Esophagus muscularis mucosa (tissue), 4 donors: ENCODE data around the gene PURA. TPM values are rescaled to one million over a fixed set of nuclear protein-coding genes. Genes with fewer than 3 reads are reported as not detected.

Source experiments
- DNase-seq: peaks from one replicate; pipeline ENCODE4 v3.0.0-alpha.2; 2017; ENCODE audit errors: extremely low spot score
- H3K27ac ChIP-seq, 4 donors: fragments of 200-600 bp; sonication (generic); replicated peaks in 1 of 4; 1 replicate in 3 of 4; 2 replicates in 1 of 4; pipeline ENCODE4 v1.5.1; 2016 to 2019; ENCODE audit warnings: mild to moderate bottlenecking in 1 of 4
- H3K27me3 ChIP-seq, 4 donors: fragments of 200-600 bp; sonication (generic); one replicate each; pipeline versions ENCODE4 v1.5.1 to v1.6.0; 2016 to 2019
- H3K36me3 ChIP-seq, 4 donors: fragments of 200-600 bp; sonication (generic); one replicate each; pipeline ENCODE4 v1.5.1; 2016 to 2019
- H3K4me1 ChIP-seq, 4 donors: fragments of 200-600 bp; sonication (generic); one replicate each; pipeline ENCODE4 v1.5.1; 2016 to 2019
- H3K4me3 ChIP-seq, 4 donors: fragments of 200-600 bp; sonication (generic); 1 replicate in 2 of 4; 2 replicates in 2 of 4; pipeline ENCODE4 v1.5.1; 2016 to 2019; ENCODE audit warnings: mild to moderate bottlenecking in 4 of 4, moderate library complexity in 1 of 4
- H3K9me3 ChIP-seq, 4 donors: fragments of 200-600 bp; sonication (generic); 1 replicate in 3 of 4; 2 replicates in 1 of 4; pipeline ENCODE4 v1.5.1; 2016 to 2019
- CTCF ChIP-seq, 3 experiments: fragments of 200-600 bp in 2 of 3; fragments of 450-650 bp in 1 of 3; sonication (generic) in 2 of 3; IDR thresholded peaks; one replicate each; pipeline ENCODE4 v1.5.1; 2017 to 2019; ENCODE audit warnings: antibody characterized with exemption in 3 of 3, mild to moderate bottlenecking in 2 of 3, moderate library complexity in 1 of 3
- EP300 ChIP-seq: sonication (generic); formaldehyde crosslinking; IDR thresholded peaks from one replicate; pipeline ENCODE4 v1.6.1; 2017; ENCODE audit warnings: antibody characterized with exemption
- POLR2A ChIP-seq: fragments of 450-650 bp; IDR thresholded peaks from one replicate; pipeline ENCODE4 v1.6.1; 2017; ENCODE audit warnings: antibody characterized with exemption, moderate library complexity, mild to moderate bottlenecking, low read depth
- POLR2AphosphoS5 ChIP-seq, 2 donors: sonication (generic); formaldehyde crosslinking; IDR thresholded peaks; one replicate each; pipeline ENCODE4 v1.6.1; 2017; ENCODE audit warnings: antibody characterized with exemption in 2 of 2
- WGBS: methylation state at CpG from one replicate; pipeline ENCODE4 v1.1.5; 2018; 5-methylcytosine and 5-hydroxymethylcytosine counted together
- intact Hi-C: fragments of 100-400 bp; cut with DNase I; formaldehyde crosslinking; loops from one replicate; pipeline ENCODE4 v1.15.1; 2023
- total RNA-seq, 4 donors: library from RNA; depleted of rRNA; stranded (reverse); fragments of >200 nt; gene quantifications; one replicate each; pipeline versions ENCODE4 v1.1.0 to v1.2.1, GENCODE V29; 2016

PURA gene
- total RNA-seq, 4 donors from 2014 or later = 31.8 to 46.5 (median 43.5) TPM

- under 1% methylated on average over 38 of the region's 88 CpGs for WGBS
- H3K9me3 ChIP-seq = no peaks in the 10 kb centered on the region
- H3K4me1 ChIP-seq = peaks cover 23 to 59% (median 50%) of the 10 kb centered on the region in 4 donors
- intact Hi-C loops = loop anchor here (5.0 kb wide), 1 partner anchor 40 kb away; no protein-coding TSS in a partner anchor
- TF ChIP-seq POLR2AphosphoS5 (IDR thresholded peaks at IDR 0.05) (peak; percentile 88 to 95), CTCF (IDR thresholded peaks at IDR 0.05) (peak in 2 of 3 experiments; percentile 22 to 34), EP300 (no peak), POLR2A (peak; percentile 72)
- H3K27me3 ChIP-seq = no peaks in the 10 kb centered on the region
- H3K36me3 ChIP-seq = no peaks in the 10 kb centered on the region
- peak overlapping the region; percentile 97 to 99 (median 97) for H3K27ac ChIP-seq
- peak overlapping the region; percentile 73 to 82 (median 74) for H3K4me3 ChIP-seq
- peak; percentile 96 for DNase-seq
Observed at GRCh38 chr5:140107312-140108092, 6.4 kb upstream of the PURA start.

DNA sequence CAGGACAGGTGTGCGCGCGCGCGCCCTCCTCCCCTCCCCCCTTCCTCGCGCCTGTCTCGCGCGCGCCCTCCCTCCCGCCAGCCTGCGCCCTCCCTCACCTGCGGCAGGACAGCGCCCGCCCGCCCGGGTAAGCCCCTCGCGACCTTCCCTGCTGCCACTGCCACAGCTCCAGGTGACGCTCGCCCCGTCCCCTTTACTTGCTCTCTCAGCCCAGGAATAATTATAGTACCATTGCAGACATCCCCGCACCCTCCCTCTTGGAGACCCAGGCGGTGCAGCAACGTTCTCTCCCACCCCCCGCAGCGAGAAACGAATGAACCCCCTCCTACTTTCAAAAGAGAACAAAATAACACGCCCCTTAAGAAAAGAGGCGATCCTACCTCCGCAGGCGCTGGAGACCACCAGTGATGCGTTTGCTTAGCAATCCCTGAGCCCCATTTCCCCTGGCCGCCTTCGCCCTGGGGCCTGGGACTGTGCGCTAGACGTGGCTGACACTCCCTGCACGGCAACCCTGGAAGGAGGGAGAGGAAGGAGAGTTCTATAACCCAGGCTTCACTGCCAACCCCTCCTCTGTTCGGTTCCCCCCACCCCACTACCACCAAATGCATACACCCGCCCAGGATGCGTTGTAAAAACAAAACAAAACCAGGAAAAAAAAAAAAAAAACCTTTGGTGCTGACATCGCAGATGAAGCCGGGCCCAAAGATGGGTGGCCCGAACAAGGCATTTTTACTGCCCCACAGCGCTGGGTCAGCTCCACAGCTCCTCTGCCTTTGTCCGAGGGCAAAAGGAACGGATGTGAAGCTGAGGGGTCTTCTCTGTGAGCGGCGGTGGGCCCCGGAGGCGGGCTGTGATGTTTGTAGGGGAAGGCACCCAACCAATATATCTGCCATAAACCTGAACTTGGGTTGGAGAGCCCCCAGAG lies 5.6 kb upstream of the PURA start:
- 3% methylated on average over 47 of the region's 52 CpGs for WGBS
- TF ChIP-seq EP300 = no peak
- TF ChIP-seq POLR2A = no peak
- no peak for TF ChIP-seq POLR2AphosphoS5 (IDR thresholded peaks at IDR 0.05)
- no peak for TF ChIP-seq CTCF (IDR thresholded peaks at IDR 0.05)
- H3K27ac ChIP-seq = peak overlapping the region; percentile 97 to 99 (median 97)
- intact Hi-C loops = loop anchor here (5.0 kb wide), 1 partner anchor 39 kb away; no protein-coding TSS in a partner anchor
- H3K9me3 ChIP-seq = no peaks in the 10 kb centered on the region
- no peak for DNase-seq
- peak overlapping the region; percentile 73 to 82 (median 74) for H3K4me3 ChIP-seq
- H3K4me1 ChIP-seq = peaks cover 31 to 67% (median 58%) of the 10 kb centered on the region in 4 donors
- H3K27me3 ChIP-seq = no peaks in the 10 kb centered on the region
- H3K36me3 ChIP-seq = no peaks in the 10 kb centered on the region

GRCh38 chr5:140109018-140109758 lies 4.7 kb upstream of the PURA start:
- intact Hi-C loops = loop anchor here (5.0 kb wide), 1 partner anchor 38 kb away; no protein-coding TSS in a partner anchor
- Histone ChIP-seq H3K4me3 (peak overlapping the region; percentile 73 to 82 (median 74)), H3K4me1 (peaks cover 31 to 69% (median 60%) of the 10 kb centered on the region in 4 donors), H3K27ac (peak overlapping the region; percentile 97 to 99 (median 97)), H3K9me3 (no peaks in the 10 kb centered on the region), H3K36me3 (no peaks in the 10 kb centered on the region), H3K27me3 (no peaks in the 10 kb centered on the region)
- no peak for TF ChIP-seq EP300
- no peak for TF ChIP-seq POLR2A
- TF ChIP-seq CTCF (IDR thresholded peaks at IDR 0.05) = no peak
- TF ChIP-seq POLR2AphosphoS5 (IDR thresholded peaks at IDR 0.05) = no peak
- no peak for DNase-seq
- 67% methylated on average over 22 of the region's 24 CpGs for WGBS
